HEK293 (cell line): ENCODE data around the gene ADAM8.

Experiments
- CTCF ChIA-PET: fragments of 350-600 bp; formaldehyde crosslinking; extraction: SDS; loops from one replicate; lab custom pipeline; 2021; ENCODE audit warnings: antibody characterized with exemption; lab: Yijun Ruan, JAX
- POLR2A ChIA-PET: fragments of 300-600 bp; formaldehyde crosslinking; extraction: SDS; loops from one replicate; lab custom pipeline; 2020; ENCODE audit warnings: antibody characterized with exemption, inconsistent platforms; lab: Yijun Ruan, JAX
- H3K27ac ChIP-seq: fragments of 200-500 bp; sonication (Bioruptor generic); 2 replicates; pipeline ENCODE4 v1.5.1; 2014; ENCODE audit warnings: low read depth, low read length, control low read depth, inconsistent platforms; ENCODE audit errors: extremely low read depth
- H3K36me3 ChIP-seq, 2 experiments: fragments of 200-500 bp in 1 of 2; sonication (Bioruptor generic) in 1 of 2; 1 replicate in 1 of 2; 2 replicates in 1 of 2; pipeline ENCODE4 v1.5.1; 2014 to 2017; ENCODE audit warnings: inconsistent platforms in 2 of 2, low read length in 2 of 2; ENCODE audit not compliant: control insufficient read depth in 2 of 2, insufficient read depth in 1 of 2
- H3K4me1 ChIP-seq: fragments of 200-500 bp; sonication (Bioruptor generic); 2 replicates; pipeline ENCODE4 v1.5.1; 2014; ENCODE audit warnings: mild to moderate bottlenecking, low read length, inconsistent platforms; ENCODE audit not compliant: control insufficient read depth, insufficient read depth
- H3K4me3 ChIP-seq: 2 replicates; pipeline ENCODE4 v1.5.1; 2011; ENCODE audit warnings: low read depth, mild to moderate bottlenecking, control low read depth, low read length, moderate library complexity
- H3K9me3 ChIP-seq: fragments of 200-500 bp; sonication (Bioruptor generic); 2 replicates; pipeline ENCODE4 v1.5.1; 2014; ENCODE audit warnings: low read depth, low read length, inconsistent platforms; ENCODE audit not compliant: control insufficient read depth, insufficient read depth
- EGR2 ChIP-seq: fragments of 450-650 bp; formaldehyde crosslinking; IDR thresholded peaks from 2 replicates; pipeline ENCODE4 v1.5.1; 2016; ENCODE audit warnings: low read depth, missing biosample characterization, missing genetic modification characterization
- GLI2 ChIP-seq: fragments of 450-650 bp; formaldehyde crosslinking; IDR thresholded peaks from 2 replicates; pipeline ENCODE4; 2017; ENCODE audit warnings: missing biosample characterization, missing genetic modification characterization, low read depth, borderline replicate concordance
- GLIS1 ChIP-seq: fragments of 450-650 bp; formaldehyde crosslinking; IDR thresholded peaks from 2 replicates; pipeline ENCODE4 v1.5.1; 2016; ENCODE audit warnings: missing biosample characterization, missing genetic modification characterization
- OVOL3 ChIP-seq: fragments of 450-650 bp; formaldehyde crosslinking; IDR thresholded peaks from 2 replicates; pipeline ENCODE4 v1.5.1; 2016; ENCODE audit warnings: missing biosample characterization, missing genetic modification characterization
- RBAK ChIP-seq: fragments of 450-650 bp; formaldehyde crosslinking; IDR thresholded peaks from 2 replicates; pipeline ENCODE4 v1.5.1; 2016; ENCODE audit warnings: missing biosample characterization, missing genetic modification characterization
- TCF7L2 ChIP-seq: IDR thresholded peaks from 2 replicates; pipeline ENCODE4 v1.6.1; 2011; ENCODE audit warnings: low read depth, mild to moderate bottlenecking, inconsistent platforms, low read length, moderate library complexity, borderline replicate concordance
- TRIM28 ChIP-seq: IDR thresholded peaks from 2 replicates; pipeline ENCODE4 v1.6.1; 2011; ENCODE audit warnings: low read length, control low read depth, borderline replicate concordance
- YY2 ChIP-seq: fragments of 450-650 bp; formaldehyde crosslinking; IDR thresholded peaks from 2 replicates; pipeline ENCODE4 v1.5.1; 2016; ENCODE audit warnings: missing biosample characterization, missing genetic modification characterization
- ZBTB17 ChIP-seq: fragments of 450-650 bp; formaldehyde crosslinking; IDR thresholded peaks from 2 replicates; pipeline ENCODE4 v1.5.1; 2016; ENCODE audit warnings: missing biosample characterization, missing genetic modification characterization
- ZBTB21 ChIP-seq: fragments of 450-650 bp; formaldehyde crosslinking; IDR thresholded peaks from 2 replicates; pipeline ENCODE4 v1.5.1; 2017; ENCODE audit warnings: missing biosample characterization, missing genetic modification characterization
- ZBTB8A ChIP-seq: fragments of 450-650 bp; formaldehyde crosslinking; IDR thresholded peaks from 2 replicates; pipeline ENCODE4 v1.5.1; 2016; ENCODE audit warnings: missing biosample characterization, missing genetic modification characterization
- ZNF140 ChIP-seq: fragments of 450-650 bp; formaldehyde crosslinking; IDR thresholded peaks from 2 replicates; pipeline ENCODE4 v1.5.1; 2016; ENCODE audit warnings: missing biosample characterization, missing genetic modification characterization
- ZNF169 ChIP-seq: fragments of 450-650 bp; formaldehyde crosslinking; IDR thresholded peaks from 2 replicates; pipeline ENCODE4 v1.5.1; 2016; ENCODE audit warnings: missing biosample characterization, missing genetic modification characterization
- ZNF175 ChIP-seq: fragments of 450-650 bp; formaldehyde crosslinking; IDR thresholded peaks from 2 replicates; pipeline ENCODE4 v1.5.1; 2016; ENCODE audit warnings: missing biosample characterization, missing genetic modification characterization
- ZNF202 ChIP-seq: fragments of 450-650 bp; formaldehyde crosslinking; IDR thresholded peaks from 2 replicates; pipeline ENCODE4 v1.5.1; 2016; ENCODE audit warnings: missing biosample characterization, missing genetic modification characterization, borderline replicate concordance
- ZNF221 ChIP-seq: fragments of 450-650 bp; formaldehyde crosslinking; IDR thresholded peaks from 2 replicates; pipeline ENCODE4 v1.5.1; 2017; ENCODE audit warnings: missing biosample characterization, missing genetic modification characterization, borderline replicate concordance
- ZNF274 ChIP-seq, 2 experiments: fragments of 200-500 bp in 1 of 2; fragments of 450-650 bp in 1 of 2; sonication (Bioruptor generic) in 1 of 2; formaldehyde crosslinking in 1 of 2; IDR thresholded peaks; 2 replicates each; pipeline versions ENCODE4 v1.5.1 to v1.6.1; 2014 to 2016; ENCODE audit warnings: borderline replicate concordance in 1 of 2, inconsistent platforms in 1 of 2, low read length in 1 of 2, missing biosample characterization in 1 of 2, missing genetic modification characterization in 1 of 2
- ZNF311 ChIP-seq: fragments of 450-650 bp; formaldehyde crosslinking; IDR thresholded peaks from 2 replicates; pipeline ENCODE4 v1.5.1; 2017; ENCODE audit warnings: missing biosample characterization, missing genetic modification characterization, borderline replicate concordance
- ZNF366 ChIP-seq: fragments of 450-650 bp; formaldehyde crosslinking; conservative IDR thresholded peaks from 2 replicates; pipeline ENCODE4 v1.5.1; 2016; ENCODE audit warnings: missing biosample characterization, missing genetic modification characterization
- ZNF426 ChIP-seq: fragments of 450-650 bp; formaldehyde crosslinking; IDR thresholded peaks from 2 replicates; pipeline ENCODE4 v1.5.1; 2017; ENCODE audit warnings: missing biosample characterization, missing genetic modification characterization, mild to moderate bottlenecking, inconsistent platforms, moderate library complexity
- ZNF529 ChIP-seq: fragments of 450-650 bp; formaldehyde crosslinking; IDR thresholded peaks from 2 replicates; pipeline ENCODE4 v1.5.1; 2017; ENCODE audit warnings: missing genetic modification characterization, missing biosample characterization; ENCODE audit not compliant: insufficient replicate concordance
- ZNF548 ChIP-seq: fragments of 450-650 bp; formaldehyde crosslinking; IDR thresholded peaks from 2 replicates; pipeline ENCODE4 v1.5.1; 2016; ENCODE audit warnings: missing biosample characterization, missing genetic modification characterization
- ZNF624 ChIP-seq: fragments of 450-650 bp; formaldehyde crosslinking; IDR thresholded peaks from 2 replicates; pipeline ENCODE4 v1.5.1; 2017; ENCODE audit warnings: missing biosample characterization, missing genetic modification characterization
- ZNF670 ChIP-seq: fragments of 450-650 bp; formaldehyde crosslinking; IDR thresholded peaks from 2 replicates; pipeline ENCODE4 v1.5.1; 2016; ENCODE audit warnings: missing biosample characterization, missing genetic modification characterization, low read depth
- ZNF76 ChIP-seq: fragments of 450-650 bp; formaldehyde crosslinking; IDR thresholded peaks from 2 replicates; pipeline ENCODE4; 2016; ENCODE audit warnings: low read depth, missing biosample characterization, missing genetic modification characterization, borderline replicate concordance
- TF ChIP-seq, protein P1 (sequence below): fragments of 450-650 bp; formaldehyde crosslinking; IDR thresholded peaks from 2 replicates; pipeline ENCODE4 v1.5.0; 2017; ENCODE audit warnings: missing biosample characterization, missing genetic modification characterization, borderline replicate concordance
- TF ChIP-seq, protein P2 (sequence below): fragments of 450-650 bp; formaldehyde crosslinking; IDR thresholded peaks from 2 replicates; pipeline ENCODE4 v1.5.1; 2016; ENCODE audit warnings: missing biosample characterization, missing genetic modification characterization
- TF ChIP-seq, protein P3 (sequence below): fragments of 450-650 bp; formaldehyde crosslinking; IDR thresholded peaks from 2 replicates; pipeline ENCODE4 v1.5.1; 2016; ENCODE audit warnings: missing biosample characterization, missing genetic modification characterization

ADAM8 gene

DNA sequence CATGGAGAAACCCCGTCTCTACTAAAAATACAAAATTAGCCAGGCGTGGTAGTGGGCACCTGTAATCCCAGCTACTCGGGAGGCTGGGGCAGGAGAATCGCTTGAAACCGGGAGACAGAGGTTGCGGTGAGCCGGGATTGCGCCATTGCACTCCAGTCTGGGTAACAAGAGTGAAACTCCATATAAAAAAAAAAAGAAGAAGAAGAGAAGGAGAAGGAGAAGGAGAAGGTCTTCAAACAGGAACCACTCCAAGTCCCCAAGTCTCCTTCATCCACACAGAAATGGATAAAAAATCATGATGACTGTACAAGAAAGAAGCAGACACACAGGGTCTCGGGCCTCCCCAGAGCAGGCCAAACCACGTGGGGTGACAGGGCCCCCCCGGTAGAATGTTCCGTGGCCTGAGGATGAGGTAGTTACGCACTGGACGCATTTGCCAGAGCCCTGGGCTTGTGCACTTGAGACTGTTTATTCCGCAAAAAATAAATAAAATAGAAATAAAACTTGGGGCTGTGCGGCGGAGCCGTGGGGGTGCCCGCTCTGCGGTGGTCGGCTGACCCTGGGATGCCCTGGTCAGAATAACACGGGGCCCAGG, 23.2 kb downstream of the ADAM8 start:
- CTCF ChIA-PET = no interaction called here
- H3K36me3 ChIP-seq = no peaks in the 10 kb centered on the region
- POLR2A ChIA-PET = no interaction called here
- TF ChIP-seq OVOL3 (no peak), TRIM28 (no peak), ZNF311 (tag by site-specific recombination) (no peak), ZNF426 (tag by site-specific recombination) (no peak), GLI2 (no peak), ZNF366 (tag by site-specific recombination) (no peak), ZNF529 (no peak), ZBTB8A (tag by site-specific recombination) (no peak), ZBTB17 (no peak), YY2 (tag by site-specific recombination) (no peak), ZNF202 (no peak)
- TF ChIP-seq, protein P1, sequence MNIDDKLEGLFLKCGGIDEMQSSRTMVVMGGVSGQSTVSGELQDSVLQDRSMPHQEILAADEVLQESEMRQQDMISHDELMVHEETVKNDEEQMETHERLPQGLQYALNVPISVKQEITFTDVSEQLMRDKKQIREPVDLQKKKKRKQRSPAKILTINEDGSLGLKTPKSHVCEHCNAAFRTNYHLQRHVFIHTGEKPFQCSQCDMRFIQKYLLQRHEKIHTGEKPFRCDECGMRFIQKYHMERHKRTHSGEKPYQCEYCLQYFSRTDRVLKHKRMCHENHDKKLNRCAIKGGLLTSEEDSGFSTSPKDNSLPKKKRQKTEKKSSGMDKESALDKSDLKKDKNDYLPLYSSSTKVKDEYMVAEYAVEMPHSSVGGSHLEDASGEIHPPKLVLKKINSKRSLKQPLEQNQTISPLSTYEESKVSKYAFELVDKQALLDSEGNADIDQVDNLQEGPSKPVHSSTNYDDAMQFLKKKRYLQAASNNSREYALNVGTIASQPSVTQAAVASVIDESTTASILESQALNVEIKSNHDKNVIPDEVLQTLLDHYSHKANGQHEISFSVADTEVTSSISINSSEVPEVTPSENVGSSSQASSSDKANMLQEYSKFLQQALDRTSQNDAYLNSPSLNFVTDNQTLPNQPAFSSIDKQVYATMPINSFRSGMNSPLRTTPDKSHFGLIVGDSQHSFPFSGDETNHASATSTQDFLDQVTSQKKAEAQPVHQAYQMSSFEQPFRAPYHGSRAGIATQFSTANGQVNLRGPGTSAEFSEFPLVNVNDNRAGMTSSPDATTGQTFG (tag by site-specific recombination) = no peak
- TF ChIP-seq, protein P2, sequence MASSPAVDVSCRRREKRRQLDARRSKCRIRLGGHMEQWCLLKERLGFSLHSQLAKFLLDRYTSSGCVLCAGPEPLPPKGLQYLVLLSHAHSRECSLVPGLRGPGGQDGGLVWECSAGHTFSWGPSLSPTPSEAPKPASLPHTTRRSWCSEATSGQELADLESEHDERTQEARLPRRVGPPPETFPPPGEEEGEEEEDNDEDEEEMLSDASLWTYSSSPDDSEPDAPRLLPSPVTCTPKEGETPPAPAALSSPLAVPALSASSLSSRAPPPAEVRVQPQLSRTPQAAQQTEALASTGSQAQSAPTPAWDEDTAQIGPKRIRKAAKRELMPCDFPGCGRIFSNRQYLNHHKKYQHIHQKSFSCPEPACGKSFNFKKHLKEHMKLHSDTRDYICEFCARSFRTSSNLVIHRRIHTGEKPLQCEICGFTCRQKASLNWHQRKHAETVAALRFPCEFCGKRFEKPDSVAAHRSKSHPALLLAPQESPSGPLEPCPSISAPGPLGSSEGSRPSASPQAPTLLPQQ (tag by site-specific recombination) = no peak
- H3K4me1 ChIP-seq = no peaks in the 10 kb centered on the region; the same call in 1 of the 2 replicates
- no peak overlapping the region for H3K4me3 ChIP-seq
- no peak overlapping the region for H3K27ac ChIP-seq
- no peaks in the 10 kb centered on the region for H3K9me3 ChIP-seq

DNA sequence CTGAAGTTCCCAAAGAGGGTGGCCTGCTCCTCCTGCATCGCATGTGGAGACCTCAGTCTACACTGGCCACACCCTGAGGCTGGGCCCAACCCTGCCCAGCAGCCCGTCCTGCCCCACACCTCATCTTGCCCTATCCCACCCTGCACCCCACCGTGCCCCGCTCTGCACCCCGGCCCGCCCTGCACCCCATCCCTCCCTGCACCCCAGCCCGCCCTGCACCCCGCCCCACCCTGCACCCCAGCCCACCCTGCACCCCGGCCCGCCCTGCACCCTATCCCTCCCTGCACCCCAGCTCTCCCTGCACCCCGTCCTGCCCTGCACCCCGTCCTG, 24.5 kb downstream of the ADAM8 start:
- Histone ChIP-seq H3K27ac (no peak overlapping the region), H3K4me1 (no peaks in the 10 kb centered on the region), H3K4me3 (no peak overlapping the region), H3K9me3 (no peaks in the 10 kb centered on the region), H3K36me3 (no peaks in the 10 kb centered on the region)
- ChIA-PET POLR2A (no interaction called here), CTCF (no interaction called here)
- TF ChIP-seq EGR2 (tag by site-specific recombination) (no peak), ZNF670 (tag by site-specific recombination) (no peak), ZNF624 (tag by site-specific recombination) (no peak), ZBTB21 (tag by site-specific recombination) (no peak), ZNF76 (tag by site-specific recombination) (no peak), TCF7L2 (no peak), ZNF529 (no peak), ZNF169 (no peak), ZNF140 (tag by site-specific recombination) (no peak), ZNF548 (tag by site-specific recombination) (no peak), TRIM28 (no peak), ZNF274 (IDR thresholded peaks at IDR 0.05; ENCODE audit: low read length) (no peak), ZNF274 (tag by site-specific recombination; IDR thresholded peaks at IDR 0.05; ENCODE audit: borderline replicate concordance) (no peak), ZNF221 (no peak), ZNF175 (no peak), RBAK (no peak), GLIS1 (tag by site-specific recombination) (no peak)
- TF ChIP-seq, protein P3, sequence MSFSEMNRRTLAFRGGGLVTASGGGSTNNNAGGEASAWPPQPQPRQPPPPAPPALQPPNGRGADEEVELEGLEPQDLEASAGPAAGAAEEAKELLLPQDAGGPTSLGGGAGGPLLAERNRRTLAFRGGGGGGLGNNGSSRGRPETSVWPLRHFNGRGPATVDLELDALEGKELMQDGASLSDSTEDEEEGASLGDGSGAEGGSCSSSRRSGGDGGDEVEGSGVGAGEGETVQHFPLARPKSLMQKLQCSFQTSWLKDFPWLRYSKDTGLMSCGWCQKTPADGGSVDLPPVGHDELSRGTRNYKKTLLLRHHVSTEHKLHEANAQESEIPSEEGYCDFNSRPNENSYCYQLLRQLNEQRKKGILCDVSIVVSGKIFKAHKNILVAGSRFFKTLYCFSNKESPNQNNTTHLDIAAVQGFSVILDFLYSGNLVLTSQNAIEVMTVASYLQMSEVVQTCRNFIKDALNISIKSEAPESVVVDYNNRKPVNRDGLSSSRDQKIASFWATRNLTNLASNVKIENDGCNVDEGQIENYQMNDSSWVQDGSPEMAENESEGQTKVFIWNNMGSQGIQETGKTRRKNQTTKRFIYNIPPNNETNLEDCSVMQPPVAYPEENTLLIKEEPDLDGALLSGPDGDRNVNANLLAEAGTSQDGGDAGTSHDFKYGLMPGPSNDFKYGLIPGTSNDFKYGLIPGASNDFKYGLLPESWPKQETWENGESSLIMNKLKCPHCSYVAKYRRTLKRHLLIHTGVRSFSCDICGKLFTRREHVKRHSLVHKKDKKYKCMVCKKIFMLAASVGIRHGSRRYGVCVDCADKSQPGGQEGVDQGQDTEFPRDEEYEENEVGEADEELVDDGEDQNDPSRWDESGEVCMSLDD (tag by site-specific recombination) = no peak
- TF ChIP-seq, protein P1 (tag by site-specific recombination) = no peak
